Muscle of back (tissue), 11 donors: ENCODE data around the gene PAX1. TPM values are rescaled to one million over a fixed set of nuclear protein-coding genes. Genes with fewer than 3 reads are reported as not detected.
A peak's percentile ranks its signal among the peaks of the same experiment; 100 is the strongest.

Experiments used
- DNase-seq, 3 donors: peaks; one replicate each; pipeline versions ENCODE4 v3.0.0 to v3.0.0-alpha.2; 2013
- polyA plus RNA-seq, 10 donors: library from polyadenylated mRNA; unstranded; fragments of 120-200 nt; gene quantifications; one replicate each; pipeline ENCODE4 v1.2.1, GENCODE V29; 2013; ENCODE audit not compliant: insufficient read length in 10 of 10

Gene PAX1
- polyA plus RNA-seq, 10 donors = 1.4 to 4.1 (median 2.9) TPM

GRCh38 chr20:21725892-21726291 is 20.4 kb downstream of the PAX1 start:
- no peak for DNase-seq

GRCh38 chr20:21729316-21729715 is 23.9 kb downstream of the PAX1 start:
- no peak for DNase-seq

GRCh38 chr20:21739161-21739560 is 33.7 kb downstream of the PAX1 start:
- DNase-seq = no peak

- DNase-seq = no peak
These were observed 34.2 kb downstream of the PAX1 start for GRCh38 chr20:21739682-21740081.

GRCh38 chr20:21741266-21741665 is 35.8 kb downstream of the PAX1 start:
- DNase-seq = no peak

- no peak for DNase-seq
These were observed 57.2 kb downstream of the PAX1 start for GRCh38 chr20:21762646-21763045.

- no peak for DNase-seq
These were observed 61.8 kb downstream of the PAX1 start for GRCh38 chr20:21767200-21767738.

GRCh38 chr20:21767739-21768223 is 62.3 kb downstream of the PAX1 start:
- peak in 1 of 3 donors; percentile 20 for DNase-seq

Other genes starting within 250 kb of the PAX1 start
- under 1 TPM in 7 of 10 donors, not detected in 3; 0.11 to 0.32 (median 0.20) TPM for gene NKX2-2, start 191.6 kb upstream of the PAX1 start, polyA plus RNA-seq